ENCODE results near the gene CADPS.

The CADPS gene

DNA sequence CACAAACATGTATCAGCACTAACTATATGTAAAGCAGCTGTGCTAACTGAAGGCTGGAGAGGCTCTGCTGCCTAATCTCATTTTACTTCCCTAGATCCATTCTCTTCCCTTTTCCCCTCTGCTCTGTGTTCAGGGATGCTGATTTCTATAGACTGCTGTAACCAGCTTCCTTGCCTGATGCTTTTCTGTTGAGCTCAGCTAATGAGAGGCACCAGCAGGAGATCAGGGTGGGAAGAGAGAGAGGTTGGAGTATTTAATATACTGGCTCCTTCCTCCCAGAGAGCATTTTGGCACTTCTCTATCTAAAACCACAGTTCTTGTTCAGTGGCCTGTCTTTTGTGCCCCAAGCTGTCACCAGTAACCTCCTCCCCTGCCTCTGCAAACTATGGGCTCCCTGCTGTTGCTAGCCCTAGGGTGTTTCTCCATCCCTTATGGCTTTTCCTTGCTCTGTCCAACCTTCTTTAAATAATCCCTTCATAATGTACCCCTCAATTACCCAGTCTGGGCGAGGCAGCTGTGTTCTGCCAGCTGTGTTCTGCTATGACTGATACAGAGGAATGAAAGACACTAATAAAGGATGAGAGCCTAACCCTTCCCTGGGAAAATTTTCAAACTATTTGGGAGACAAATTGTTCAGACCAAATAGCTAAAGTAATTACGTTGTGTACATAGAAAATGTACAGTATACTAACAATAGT is 69.5 kb downstream of the CADPS start:
- no peak for DNase-seq

GRCh38 chr3:62805106-62805505 is 70.1 kb downstream of the CADPS start:
- DNase-seq: no peak

DNA sequence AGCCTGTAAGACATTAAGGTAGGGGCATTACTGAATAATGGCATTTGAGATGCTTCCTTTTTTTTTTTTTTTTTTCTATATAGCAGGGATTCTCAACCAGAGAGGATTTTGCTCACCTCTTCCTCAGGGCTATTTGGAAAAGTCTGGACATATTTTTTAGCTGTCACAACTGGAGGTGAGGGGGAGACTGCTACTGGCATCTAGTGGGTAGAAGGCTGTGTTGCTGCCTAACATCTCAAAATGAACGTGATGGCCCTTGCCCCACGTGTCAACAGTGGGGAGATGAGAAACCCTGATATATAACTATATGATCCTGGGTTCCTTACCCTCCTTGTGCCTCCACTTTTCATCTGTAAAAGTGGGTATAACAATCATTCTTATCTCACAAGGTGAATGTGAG is 71.9 kb downstream of the CADPS start:
- no peak for DNase-seq

DNA sequence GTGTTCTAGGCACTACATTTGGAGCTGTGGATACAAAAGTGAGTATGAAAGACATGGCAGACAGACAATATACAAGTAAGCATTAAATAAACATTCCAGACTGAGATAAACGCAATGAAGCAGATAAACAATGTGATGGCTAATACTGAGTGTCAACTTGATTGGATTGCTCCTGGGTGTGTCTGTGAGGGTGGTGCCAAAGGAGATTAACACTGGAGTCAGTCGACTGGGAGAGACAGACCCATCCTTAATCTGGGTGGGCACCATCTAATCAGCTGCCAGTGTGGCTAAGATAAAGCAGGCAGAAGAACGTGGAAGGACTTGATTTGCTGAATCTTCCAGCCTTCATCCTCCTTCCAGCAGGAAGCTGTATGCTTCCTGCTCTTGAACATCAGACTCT is 77.2 kb downstream of the CADPS start:
- DNase-seq: no peak

DNA sequence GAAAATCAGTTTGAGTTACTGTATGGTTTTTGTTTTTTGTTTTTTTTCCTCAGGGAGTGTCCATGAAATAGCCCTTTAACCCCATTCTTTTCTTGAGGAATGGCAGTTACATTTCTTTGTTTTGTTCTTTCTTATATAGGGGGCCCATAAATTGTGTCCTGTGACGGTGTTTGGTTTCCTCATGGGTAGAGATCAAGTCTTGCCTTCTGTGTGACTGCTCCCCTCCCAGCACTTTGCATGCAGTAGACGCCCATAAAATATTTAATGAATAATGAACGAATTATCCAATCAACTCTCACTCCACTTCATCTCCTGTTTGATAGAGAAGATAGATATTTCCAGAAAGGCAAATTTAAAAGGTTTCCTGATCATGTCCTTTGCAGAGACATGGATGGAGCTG is 78.1 kb downstream of the CADPS start:
- DNase-seq: no peak

GRCh38 chr3:62795978-62796657 is 79.1 kb downstream of the CADPS start:
- no peak for DNase-seq

DNA sequence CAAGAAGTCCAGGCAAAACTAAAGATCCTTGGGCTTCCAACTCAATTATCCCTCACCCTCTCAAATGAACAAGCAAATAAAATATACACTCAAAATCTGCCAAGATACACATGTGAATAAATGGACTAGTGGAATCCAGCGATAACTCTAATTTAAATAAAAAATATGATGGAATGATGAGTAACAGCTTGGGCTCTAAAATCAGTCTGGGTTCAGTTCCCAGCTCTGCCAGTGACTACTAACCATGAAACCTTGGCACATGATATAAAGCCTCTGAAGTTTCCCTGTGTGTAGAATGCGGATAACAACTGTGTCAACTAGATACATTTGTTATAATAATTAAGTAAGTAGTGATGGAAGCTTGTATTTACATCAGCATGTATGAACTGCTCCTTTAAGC is 81.3 kb downstream of the CADPS start:
- DNase-seq: no peak

DNA sequence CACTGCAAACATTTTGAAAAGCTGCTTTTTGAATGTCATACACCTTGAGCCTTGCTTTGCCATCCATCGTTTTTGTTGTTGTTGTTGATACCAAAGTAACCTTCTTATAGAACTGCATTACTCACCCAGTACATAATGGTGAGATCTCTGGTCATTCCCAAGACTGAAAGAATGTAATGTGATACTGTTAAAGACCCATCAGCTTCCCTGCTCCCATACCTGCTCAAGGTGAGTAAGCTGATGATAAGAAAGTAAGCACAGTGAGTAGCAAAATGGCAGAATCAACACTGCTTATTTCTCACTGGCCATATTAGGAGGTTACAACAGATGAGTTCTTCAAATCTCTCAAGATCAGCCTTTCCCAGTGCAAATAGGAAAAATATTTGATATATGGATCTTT is 89.8 kb downstream of the CADPS start:
- DNase-seq: no peak

DNA sequence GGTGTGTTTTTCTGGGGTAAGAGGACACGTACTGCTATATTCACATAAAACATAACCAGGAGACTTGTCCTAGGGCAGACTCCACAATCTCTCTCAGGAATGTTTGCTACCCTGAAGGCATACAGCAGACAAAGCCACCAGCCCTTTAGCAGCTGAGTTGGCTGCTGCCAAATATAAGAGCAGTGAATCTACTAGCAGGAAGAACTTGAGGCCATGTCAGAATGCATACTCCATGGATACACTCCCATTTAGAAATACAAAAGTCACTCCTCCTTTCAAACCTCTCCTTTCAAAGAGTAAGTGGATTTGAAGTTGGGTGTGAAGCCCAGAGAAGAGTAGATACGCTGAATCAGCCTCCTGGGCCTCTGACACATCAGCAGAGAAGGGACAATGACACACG is 94.1 kb downstream of the CADPS start:
- DNase-seq: no peak

- no peak for DNase-seq
These were observed 97.5 kb downstream of the CADPS start for GRCh38 chr3:62777674-62778073.

- DNase-seq: no peak
These were observed 98.1 kb downstream of the CADPS start for GRCh38 chr3:62777130-62777529.

- DNase-seq: no peak
These were observed 101.0 kb downstream of the CADPS start for GRCh38 chr3:62774221-62774620.

DNA sequence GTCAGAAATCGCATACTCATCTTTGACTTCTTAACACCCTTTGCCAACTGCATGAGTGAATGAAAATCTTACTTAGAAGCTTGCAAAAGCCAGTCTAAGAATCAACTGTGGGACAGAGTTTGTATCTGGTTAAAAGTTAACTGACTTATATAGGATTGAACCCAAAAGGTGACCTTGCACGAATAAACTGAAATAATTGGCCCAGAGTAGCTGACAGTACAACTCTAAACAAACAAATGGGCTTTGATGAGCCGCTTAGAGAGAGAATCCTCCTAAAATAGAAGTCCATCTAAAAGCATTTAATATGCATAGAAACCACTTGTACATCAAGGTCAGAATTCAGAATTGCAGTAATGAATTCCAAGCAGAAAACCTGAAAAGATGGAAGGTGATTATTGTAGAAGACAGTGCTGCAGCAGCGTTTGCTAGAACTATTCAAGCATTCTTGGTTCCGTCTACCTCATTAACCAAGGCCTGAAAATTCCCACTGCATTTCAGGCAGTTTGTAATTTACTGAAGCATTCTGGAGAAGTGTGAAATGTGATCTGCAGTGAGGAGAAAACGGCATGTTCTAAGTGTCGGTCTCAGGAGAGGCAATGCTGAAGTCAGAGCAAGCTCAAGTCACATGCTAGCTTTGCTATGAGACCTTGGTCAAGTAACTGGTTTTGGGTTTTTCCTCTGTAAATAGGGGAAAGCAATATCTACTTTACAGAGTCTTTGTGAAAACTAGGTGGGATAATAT is 103.7 kb downstream of the CADPS start:
- DNase-seq: no peak

- no peak for DNase-seq
These were observed 106.3 kb downstream of the CADPS start for GRCh38 chr3:62768896-62769295.

DNA sequence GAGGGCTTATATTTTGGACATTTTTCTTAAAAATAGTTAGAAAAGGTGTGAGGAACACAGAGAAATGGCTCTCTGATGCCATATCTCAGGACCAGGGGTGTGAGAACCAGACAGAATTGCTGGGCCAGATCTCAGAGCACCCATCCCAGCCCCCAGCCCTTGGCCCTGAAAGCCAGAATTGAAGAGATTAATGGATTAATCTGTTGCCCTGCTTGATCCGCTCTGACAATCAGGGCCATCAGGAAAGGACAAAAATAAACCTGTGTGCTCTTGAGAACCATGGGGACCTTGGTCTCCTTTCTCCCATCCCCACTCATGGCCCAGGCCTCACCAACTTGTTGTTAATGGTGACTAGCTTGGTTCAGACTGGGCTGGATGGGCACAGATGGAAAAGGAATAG is 113.5 kb downstream of the CADPS start:
- DNase-seq: no peak

DNA sequence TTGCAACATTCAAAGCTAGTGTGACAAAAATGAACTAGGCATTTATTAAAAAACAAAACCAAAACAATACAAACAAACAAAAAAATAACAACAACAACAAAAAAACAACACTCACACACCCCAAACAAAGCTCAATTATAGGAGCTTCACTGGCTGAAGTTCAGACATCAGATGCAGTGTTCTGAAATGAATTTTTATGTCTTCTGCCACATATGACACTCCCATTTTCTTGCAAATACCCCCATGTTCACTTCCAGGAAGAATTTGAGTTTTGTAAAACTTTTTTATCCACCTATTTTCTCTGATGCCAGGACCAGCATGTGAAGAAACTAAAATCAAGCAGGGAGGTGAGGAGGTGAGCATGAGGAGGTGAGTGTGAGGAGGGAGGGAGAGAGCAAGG is 113.9 kb downstream of the CADPS start:
- no peak for DNase-seq

- DNase-seq: no peak
These were observed 116.7 kb downstream of the CADPS start for GRCh38 chr3:62758296-62759066.

GRCh38 chr3:62757045-62757444 is 118.2 kb downstream of the CADPS start:
- DNase-seq: no peak

GRCh38 chr3:62755285-62755684 is 119.9 kb downstream of the CADPS start:
- no peak for DNase-seq

GRCh38 chr3:62749657-62750056 is 125.6 kb downstream of the CADPS start:
- no peak for DNase-seq

GRCh38 chr3:62749130-62749529 is 126.1 kb downstream of the CADPS start:
- DNase-seq: no peak

- DNase-seq: no peak
These were observed 137.8 kb downstream of the CADPS start for GRCh38 chr3:62737449-62737848.

GRCh38 chr3:62735510-62735909 is 139.7 kb downstream of the CADPS start:
- no peak for DNase-seq

Data from GOT3 (cell line).